ENCODE results near the gene SYT2. TPM values are rescaled to one million over a fixed set of nuclear protein-coding genes. Genes with fewer than 3 reads are reported as not detected.

Gene SYT2
- total RNA-seq, 1 experiment from 2014 or later: 0.69 TPM

- CTCF ChIA-PET: no interaction called here
- POLR2A ChIA-PET (ENCODE audit: low non-redundant PET): no interaction called here
- Histone ChIP-seq H3K27me3 (replicated peaks; ENCODE audit: insufficient read depth, low read depth, low read length, poor library complexity) (no peaks in the 10 kb centered on the region), H3K9me3 (ENCODE audit: low read depth, low read length, poor library complexity, severe bottlenecking) (no peaks in the 10 kb centered on the region), H3K4me3 (ENCODE audit: low read depth, low read length, poor library complexity, severe bottlenecking) (no peak overlapping the region), H3K27ac (ENCODE audit: low read depth, low read length, poor library complexity, severe bottlenecking) (no peak overlapping the region), H3K36me3 (ENCODE audit: insufficient read depth, low read length, poor library complexity, severe bottlenecking) (no peaks in the 10 kb centered on the region), H3K4me1 (ENCODE audit: insufficient read depth, low read length, poor library complexity, severe bottlenecking) (peaks cover 6% of the 10 kb centered on the region)
- no TSS peak for BruUV-seq (replicated peaks)
- intact Hi-C loops (cut with micrococcal nuclease; ENCODE audit: unreplicated experiment): no loop called here
- DNase-seq (ENCODE audit: low spot score): no peak
- TF ChIP-seq EZH2 (IDR thresholded peaks at IDR 0.05; ENCODE audit: borderline replicate concordance, low read depth, low read length, poor library complexity, severe bottlenecking): no peak
- TF ChIP-seq, protein P1, sequence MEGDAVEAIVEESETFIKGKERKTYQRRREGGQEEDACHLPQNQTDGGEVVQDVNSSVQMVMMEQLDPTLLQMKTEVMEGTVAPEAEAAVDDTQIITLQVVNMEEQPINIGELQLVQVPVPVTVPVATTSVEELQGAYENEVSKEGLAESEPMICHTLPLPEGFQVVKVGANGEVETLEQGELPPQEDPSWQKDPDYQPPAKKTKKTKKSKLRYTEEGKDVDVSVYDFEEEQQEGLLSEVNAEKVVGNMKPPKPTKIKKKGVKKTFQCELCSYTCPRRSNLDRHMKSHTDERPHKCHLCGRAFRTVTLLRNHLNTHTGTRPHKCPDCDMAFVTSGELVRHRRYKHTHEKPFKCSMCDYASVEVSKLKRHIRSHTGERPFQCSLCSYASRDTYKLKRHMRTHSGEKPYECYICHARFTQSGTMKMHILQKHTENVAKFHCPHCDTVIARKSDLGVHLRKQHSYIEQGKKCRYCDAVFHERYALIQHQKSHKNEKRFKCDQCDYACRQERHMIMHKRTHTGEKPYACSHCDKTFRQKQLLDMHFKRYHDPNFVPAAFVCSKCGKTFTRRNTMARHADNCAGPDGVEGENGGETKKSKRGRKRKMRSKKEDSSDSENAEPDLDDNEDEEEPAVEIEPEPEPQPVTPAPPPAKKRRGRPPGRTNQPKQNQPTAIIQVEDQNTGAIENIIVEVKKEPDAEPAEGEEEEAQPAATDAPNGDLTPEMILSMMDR (conservative IDR thresholded peaks at IDR 0.05; ENCODE audit: low read depth, low read length): no peak
Observed at GRCh38 chr1:202654079-202654478, 56.2 kb downstream of the SYT2 start.

DNA sequence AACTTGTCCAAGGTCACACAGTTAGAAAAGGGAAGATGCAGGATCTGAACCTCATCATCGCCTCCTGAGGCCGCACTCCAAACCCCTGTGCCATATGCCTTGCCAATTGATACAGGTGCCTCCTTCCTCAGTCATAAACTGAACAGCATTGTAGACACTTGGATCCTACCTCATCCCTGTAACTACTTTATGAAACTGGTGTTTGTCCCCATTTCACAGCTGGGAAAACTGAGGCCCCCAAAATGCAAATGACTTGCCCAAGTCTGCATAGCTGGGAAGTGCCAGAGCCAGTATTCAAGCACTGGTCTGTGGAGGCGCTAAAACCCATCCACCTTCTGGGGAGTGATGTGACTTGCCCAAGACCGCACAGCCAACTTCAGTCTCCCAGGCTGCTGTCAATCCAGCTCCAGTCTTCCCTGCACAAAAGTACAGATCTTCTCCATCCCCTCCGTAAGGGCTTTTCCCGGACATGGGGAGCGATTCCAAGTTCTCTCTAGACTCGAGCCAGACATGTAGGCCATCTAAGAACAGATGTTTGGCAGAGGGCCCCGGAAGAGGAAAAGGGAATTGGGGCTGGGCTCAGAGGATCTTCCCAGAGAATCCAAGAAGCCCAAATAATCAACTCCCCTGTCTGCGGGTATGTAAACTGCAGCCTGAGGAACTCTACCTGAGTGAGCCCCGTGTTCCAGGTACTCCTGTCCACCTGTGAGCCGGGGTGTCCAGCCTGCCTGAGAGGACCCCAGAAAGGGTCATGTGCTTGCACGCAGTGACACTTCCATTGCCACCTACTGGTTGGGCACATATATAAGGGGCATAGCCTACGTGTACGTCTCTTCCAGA lies 60.5 kb downstream of the SYT2 start:
- ChIA-PET POLR2A (ENCODE audit: low non-redundant PET) (no interaction called here), CTCF (no interaction called here)
- Histone ChIP-seq H3K4me3 (ENCODE audit: low read depth, low read length, poor library complexity, severe bottlenecking) (no peak overlapping the region), H3K4me1 (ENCODE audit: insufficient read depth, low read length, poor library complexity, severe bottlenecking) (no peaks in the 10 kb centered on the region), H3K9me3 (ENCODE audit: low read depth, low read length, poor library complexity, severe bottlenecking) (no peaks in the 10 kb centered on the region), H3K36me3 (ENCODE audit: insufficient read depth, low read length, poor library complexity, severe bottlenecking) (no peaks in the 10 kb centered on the region), H3K27ac (ENCODE audit: low read depth, low read length, poor library complexity, severe bottlenecking) (no peak overlapping the region), H3K27me3 (replicated peaks; ENCODE audit: insufficient read depth, low read depth, low read length, poor library complexity) (peaks cover 23% of the 10 kb centered on the region)
- TF ChIP-seq EZH2 (IDR thresholded peaks at IDR 0.05; ENCODE audit: borderline replicate concordance, low read depth, low read length, poor library complexity, severe bottlenecking): no peak
- TF ChIP-seq, protein P1 (conservative IDR thresholded peaks at IDR 0.05; ENCODE audit: low read depth, low read length): no peak
- intact Hi-C loops (cut with micrococcal nuclease; ENCODE audit: unreplicated experiment): no loop called here
- BruUV-seq (replicated peaks): no TSS peak
- DNase-seq (ENCODE audit: low spot score): no peak

GRCh38 chr1:202648605-202649226 lies 61.5 kb downstream of the SYT2 start:
- ChIA-PET POLR2A (ENCODE audit: low non-redundant PET) (no interaction called here), CTCF (no interaction called here)
- no peak for DNase-seq (ENCODE audit: low spot score)
- H3K36me3 ChIP-seq (ENCODE audit: insufficient read depth, low read length, poor library complexity, severe bottlenecking): no peaks in the 10 kb centered on the region
- BruUV-seq (replicated peaks): no TSS peak
- H3K27ac ChIP-seq (ENCODE audit: low read depth, low read length, poor library complexity, severe bottlenecking): no peak overlapping the region
- H3K27me3 ChIP-seq (replicated peaks; ENCODE audit: insufficient read depth, low read depth, low read length, poor library complexity): peaks cover 33% of the 10 kb centered on the region
- intact Hi-C loops (cut with micrococcal nuclease; ENCODE audit: unreplicated experiment): no loop called here
- TF ChIP-seq EZH2 (IDR thresholded peaks at IDR 0.05; ENCODE audit: borderline replicate concordance, low read depth, low read length, poor library complexity, severe bottlenecking): no peak
- TF ChIP-seq, protein P1 (conservative IDR thresholded peaks at IDR 0.05; ENCODE audit: low read depth, low read length): no peak
- no peaks in the 10 kb centered on the region for H3K9me3 ChIP-seq (ENCODE audit: low read depth, low read length, poor library complexity, severe bottlenecking)
- H3K4me1 ChIP-seq (ENCODE audit: insufficient read depth, low read length, poor library complexity, severe bottlenecking): no peaks in the 10 kb centered on the region
- H3K4me3 ChIP-seq (ENCODE audit: low read depth, low read length, poor library complexity, severe bottlenecking): no peak overlapping the region

Data from A673 (cell line).